Calu3 (cell line): ENCODE results near the gene DCLK2. TPM values are rescaled to one million over a fixed set of nuclear protein-coding genes. Genes with fewer than 3 reads are reported as not detected.
"Not testable (repeated sequence)": the region's sequence is repeated elsewhere in the genome, so short reads cannot be mapped to it uniquely, and the experiment has no call there.

Source experiments
- BruUV-seq: library from RNA; stranded (reverse); fragments of 400-500 nt; replicated peaks from 2 replicates; lab custom pipeline; 2021; lab: Mats Ljungman, UMichigan
- CTCF ChIA-PET: fragments of 300-600 bp; sonication (Branson Sonifier 250); formaldehyde crosslinking; loops from one replicate; lab custom pipeline; 2022; ENCODE audit warnings: antibody characterized with exemption; lab: Charles Lee
- DNase-seq: peaks from one replicate; pipeline ENCODE4 v3.0.0; 2022
- H3K27ac Mint-ChIP-seq: one replicate; pipeline ENCODE4 v1.8.0; 2022; ENCODE audit warnings: mixed read lengths; ENCODE audit not compliant: unreplicated experiment
- H3K27me3 Mint-ChIP-seq: one replicate; pipeline ENCODE4 v1.8.0; 2022; ENCODE audit warnings: mixed read lengths; ENCODE audit not compliant: unreplicated experiment
- H3K36me3 Mint-ChIP-seq: one replicate; pipeline ENCODE4 v1.8.0; 2022; ENCODE audit warnings: mild to moderate bottlenecking, moderate library complexity, mixed read lengths; ENCODE audit not compliant: insufficient read depth, unreplicated experiment
- H3K4me1 Mint-ChIP-seq: one replicate; pipeline ENCODE4 v1.8.0; 2022; ENCODE audit warnings: mild to moderate bottlenecking, low read depth, mixed read lengths; ENCODE audit not compliant: unreplicated experiment
- H3K4me3 Mint-ChIP-seq: one replicate; pipeline ENCODE4 v1.8.0; 2022; ENCODE audit warnings: mild to moderate bottlenecking, low read depth, moderate library complexity, mixed read lengths; ENCODE audit not compliant: unreplicated experiment
- H3K9me3 Mint-ChIP-seq: one replicate; pipeline ENCODE4 v1.8.0; 2022; ENCODE audit warnings: low read depth, mixed read lengths; ENCODE audit not compliant: unreplicated experiment
- CTCF ChIP-seq: fragments of 200-600 bp; IDR thresholded peaks from one replicate; pipeline ENCODE4 v1.8.0; 2022; ENCODE audit warnings: antibody characterized with exemption; ENCODE audit not compliant: unreplicated experiment
- intact Hi-C: fragments of 100-400 bp; cut with micrococcal nuclease; formaldehyde crosslinking; loops from one replicate; pipeline ENCODE4 v1.10.0; 2022; ENCODE audit not compliant: unreplicated experiment
- total RNA-seq: library from RNA; stranded (reverse); gene quantifications from 2 replicates; pipeline ENCODE4 v1.2.3, GENCODE V29; 2022

The DCLK2 gene
- total RNA-seq, 1 experiment from 2014 or later, result 0.31 TPM

- DNase-seq, result no peak
- no peaks in the 10 kb centered on the region for H3K27me3 Mint-ChIP-seq
- BruUV-seq, result no TSS peak
- no peak for TF ChIP-seq CTCF
- intact Hi-C loops, result no loop called here
- no peaks in the 10 kb centered on the region for H3K36me3 Mint-ChIP-seq
- H3K27ac Mint-ChIP-seq, result no peak overlapping the region
- H3K4me3 Mint-ChIP-seq, result no peak overlapping the region
- H3K4me1 Mint-ChIP-seq, result no peaks in the 10 kb centered on the region
- no peaks in the 10 kb centered on the region for H3K9me3 Mint-ChIP-seq
- CTCF ChIA-PET, result no interaction called here
Measured at GRCh38 chr4:150158041-150158440, 79.8 kb downstream of the DCLK2 start.

GRCh38 chr4:150160473-150160872 lies 82.2 kb downstream of the DCLK2 start:
- no peak for DNase-seq
- Mint-ChIP-seq H3K27me3 (no peaks in the 10 kb centered on the region), H3K27ac (no peak overlapping the region), H3K4me1 (no peaks in the 10 kb centered on the region), H3K9me3 (no peaks in the 10 kb centered on the region), H3K4me3 (no peak overlapping the region), H3K36me3 (no peaks in the 10 kb centered on the region)
- CTCF ChIA-PET, result no interaction called here
- no TSS peak for BruUV-seq
- TF ChIP-seq CTCF, result no peak
- intact Hi-C loops, result no loop called here

- Mint-ChIP-seq H3K9me3 (no peaks in the 10 kb centered on the region), H3K36me3 (no peaks in the 10 kb centered on the region), H3K27me3 (no peaks in the 10 kb centered on the region), H3K4me3 (no peak overlapping the region), H3K27ac (no peak overlapping the region), H3K4me1 (no peaks in the 10 kb centered on the region)
- intact Hi-C loops, result no loop called here
- CTCF ChIA-PET, result no interaction called here
- no TSS peak for BruUV-seq
- no peak for TF ChIP-seq CTCF
- no peak for DNase-seq
Measured at GRCh38 chr4:150161109-150161508, 82.9 kb downstream of the DCLK2 start.

GRCh38 chr4:150162020-150162419 lies 83.8 kb downstream of the DCLK2 start:
- CTCF ChIA-PET, DNase-seq, intact Hi-C loops, H3K27ac Mint-ChIP-seq, H3K27me3 Mint-ChIP-seq, H3K36me3 Mint-ChIP-seq, BruUV-seq, H3K4me1 Mint-ChIP-seq, H3K9me3 Mint-ChIP-seq, H3K4me3 Mint-ChIP-seq: not testable (repeated sequence)

GRCh38 chr4:150164055-150164454 lies 85.8 kb downstream of the DCLK2 start:
- no peak for DNase-seq
- Mint-ChIP-seq H3K4me3 (no peak overlapping the region), H3K9me3 (no peaks in the 10 kb centered on the region), H3K27ac (no peak overlapping the region), H3K36me3 (no peaks in the 10 kb centered on the region), H3K27me3 (no peaks in the 10 kb centered on the region), H3K4me1 (no peaks in the 10 kb centered on the region)
- no TSS peak for BruUV-seq
- CTCF ChIA-PET, result no interaction called here
- intact Hi-C loops, result no loop called here
- TF ChIP-seq CTCF, result no peak
